Measurements from ENCODE around the gene HAGH.

HAGH gene

DNA sequence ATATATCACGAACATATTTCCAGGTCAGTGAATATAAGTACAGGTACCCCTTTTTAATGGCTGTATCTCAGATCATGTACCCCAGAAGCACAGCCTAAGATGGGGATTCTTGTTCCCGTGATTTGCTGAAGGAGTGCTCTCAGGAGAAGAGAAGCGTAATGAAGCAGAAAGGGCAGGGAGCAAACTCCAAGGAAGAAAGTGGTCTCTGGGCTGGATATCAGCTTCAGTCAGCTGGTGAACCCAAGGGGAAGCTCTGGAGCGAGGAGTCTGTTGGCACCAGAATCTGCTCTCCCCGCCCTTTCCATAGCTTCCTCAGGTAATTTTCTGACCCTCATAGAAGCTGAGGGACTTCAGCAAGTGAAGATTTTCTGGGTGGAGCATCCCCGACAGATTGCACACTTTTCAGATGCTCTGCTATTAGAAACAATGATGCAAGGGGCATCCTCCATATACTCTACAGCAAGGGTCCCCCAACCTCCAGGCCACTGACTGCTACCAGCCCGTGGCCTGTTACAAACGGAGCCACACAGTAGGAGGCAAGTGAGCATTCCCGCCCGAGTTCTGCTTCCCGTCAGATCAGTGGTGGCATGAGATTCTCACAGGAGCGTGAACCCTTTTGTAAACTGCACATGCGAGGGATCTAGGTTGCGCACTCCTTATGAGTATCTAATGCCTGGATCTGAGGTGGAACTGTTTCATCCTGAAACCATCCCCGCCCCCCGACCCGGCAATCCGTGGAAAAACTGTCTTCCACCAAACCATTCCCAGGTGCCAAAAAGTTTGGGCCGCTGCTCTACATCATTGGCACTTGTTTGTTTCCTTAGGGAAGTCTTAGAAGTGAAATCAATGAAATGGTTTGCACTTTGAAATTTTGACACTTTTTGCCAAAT, 4.8 kb upstream of the HAGH start:
- DNase-seq = no peak

DNA sequence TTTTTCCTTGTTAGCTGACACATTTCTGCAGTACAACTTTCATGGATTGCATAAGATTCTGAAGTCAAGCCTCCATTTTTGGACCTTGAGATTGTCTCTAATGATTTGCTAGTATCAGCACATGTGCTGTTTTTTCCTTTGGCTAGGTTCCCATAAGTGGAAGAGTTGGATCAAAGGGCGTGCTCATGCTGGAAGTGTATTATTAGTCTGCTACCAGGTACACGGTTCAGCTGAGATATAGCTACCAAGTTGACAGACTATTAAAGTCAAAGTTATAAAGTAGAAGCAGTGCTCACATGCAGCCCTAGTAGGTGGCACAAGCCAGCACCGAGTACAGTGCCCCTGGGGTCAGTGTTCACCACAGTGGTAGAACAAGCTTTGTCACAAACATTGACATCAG, 3.6 kb upstream of the HAGH start:
- DNase-seq = no peak

DNA sequence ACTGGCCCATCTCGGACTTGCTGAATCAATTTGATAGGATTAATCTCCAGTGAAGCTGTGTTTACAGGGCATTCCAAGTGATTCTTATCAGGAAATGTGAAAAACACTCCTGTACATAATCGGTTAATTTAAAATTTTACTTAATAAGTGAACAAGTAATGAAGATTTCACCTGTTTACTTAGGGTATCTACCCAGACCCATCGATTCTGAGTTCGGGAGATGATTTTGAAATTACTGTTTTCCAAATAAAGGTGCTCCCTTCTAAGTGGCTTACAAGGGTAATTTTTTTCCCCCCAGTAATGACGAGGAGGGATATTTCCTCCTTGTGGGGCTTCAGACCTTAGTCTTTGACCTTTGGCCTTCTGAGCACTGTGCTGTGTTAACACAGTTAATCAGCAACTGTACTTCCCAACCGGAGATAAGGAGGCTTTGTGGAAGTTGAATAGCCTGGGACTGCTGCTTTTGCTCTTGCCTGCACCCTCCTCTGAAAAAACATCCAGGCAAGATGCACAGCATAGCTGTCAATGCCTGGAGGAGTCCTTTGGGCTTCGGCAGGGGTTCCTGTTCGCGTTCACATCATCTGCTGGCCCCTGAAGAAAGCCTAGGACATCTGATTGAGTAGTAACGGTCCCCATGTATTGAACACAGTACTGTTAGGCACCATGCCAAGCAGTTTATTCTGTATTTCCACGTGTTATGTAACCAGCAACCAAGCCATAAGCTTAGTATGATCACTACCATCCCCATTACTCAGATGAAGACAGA, 2.2 kb upstream of the HAGH start:
- no peak for DNase-seq

DNA sequence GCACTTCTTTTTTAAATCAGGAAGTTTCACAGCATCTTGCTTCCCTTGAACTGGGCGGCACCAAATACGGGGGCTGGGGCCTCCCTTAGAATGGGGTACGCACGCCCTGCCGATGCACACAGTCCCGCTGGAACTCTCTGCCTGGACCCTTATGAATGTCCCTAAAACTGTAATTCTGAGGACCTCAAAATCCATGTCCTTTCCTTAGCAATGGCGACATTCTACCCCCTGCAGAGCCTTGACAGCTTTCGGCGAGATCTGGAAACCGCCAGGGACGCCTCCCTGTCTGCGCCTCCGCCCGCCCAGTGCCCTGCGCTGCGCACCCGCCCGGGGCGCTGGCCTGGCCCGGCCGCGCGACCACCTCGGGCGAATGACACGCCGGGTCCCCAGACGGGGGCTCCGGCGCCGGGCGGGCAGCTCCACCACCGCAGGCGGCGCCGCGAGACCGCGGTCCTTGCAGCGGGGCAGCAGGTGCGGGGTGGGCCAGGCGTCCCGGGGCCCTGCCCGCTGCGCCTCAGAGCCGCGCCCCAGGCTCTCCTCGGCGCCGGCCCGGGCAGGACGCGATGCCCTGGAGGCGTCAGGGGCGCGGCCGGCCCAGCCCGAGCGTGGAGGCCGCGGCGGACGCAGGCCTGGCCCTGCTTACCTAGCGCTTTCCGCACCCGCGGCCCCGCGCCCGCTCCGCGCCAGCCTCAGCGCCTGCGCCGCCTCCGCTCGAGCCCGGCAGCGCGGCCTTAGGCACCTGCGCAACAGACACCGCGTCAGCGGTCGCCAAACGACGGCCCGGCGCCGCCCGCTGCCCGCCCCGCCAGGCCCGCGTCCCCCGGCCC, 548 bp downstream of the HAGH start:
- DNase-seq = no peak

DNA sequence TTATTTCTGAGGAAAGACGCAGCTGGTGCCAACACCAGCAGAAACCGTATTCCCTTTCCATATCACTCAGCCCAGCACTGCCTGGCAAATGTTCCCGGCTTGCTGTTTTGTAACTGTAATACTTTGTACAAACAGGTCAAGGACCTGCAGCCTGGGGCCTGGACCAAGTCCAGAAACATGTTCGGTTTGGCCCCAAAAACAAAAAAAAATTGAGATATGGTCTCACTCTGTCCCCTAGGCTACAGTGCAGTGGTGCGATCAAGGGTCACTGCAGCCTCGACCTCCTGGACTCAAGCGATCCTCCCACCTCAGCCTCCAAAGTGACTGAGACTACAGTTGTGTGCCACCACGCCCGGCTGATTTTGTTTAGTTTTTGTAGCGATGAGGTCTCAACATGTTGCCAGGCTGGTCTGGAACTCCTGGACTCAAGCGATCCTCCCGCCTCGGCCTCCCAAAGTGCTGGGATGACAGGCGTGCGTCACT, 1.2 kb downstream of the HAGH start:
- no peak for DNase-seq

DNA sequence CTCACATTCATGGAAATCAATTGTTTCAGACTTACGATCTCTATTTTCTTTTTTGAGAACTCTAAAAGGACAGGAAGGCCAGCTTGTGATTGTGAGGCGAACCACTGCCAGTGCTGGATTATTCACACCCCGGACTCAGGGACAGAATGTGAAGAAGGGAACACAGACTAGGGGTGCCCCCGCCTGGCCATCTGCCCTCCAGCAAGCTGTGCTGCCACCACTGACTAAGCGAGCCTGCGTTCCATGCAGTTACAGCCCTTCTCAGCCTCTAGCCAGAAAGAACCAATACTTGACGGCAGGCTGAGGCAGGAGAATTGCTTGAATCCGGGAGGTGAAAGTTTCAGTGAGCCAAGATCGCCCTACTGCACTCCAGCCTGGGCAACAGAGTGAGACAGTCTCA, 2.8 kb downstream of the HAGH start:
- DNase-seq = peak; percentile 11

DNA sequence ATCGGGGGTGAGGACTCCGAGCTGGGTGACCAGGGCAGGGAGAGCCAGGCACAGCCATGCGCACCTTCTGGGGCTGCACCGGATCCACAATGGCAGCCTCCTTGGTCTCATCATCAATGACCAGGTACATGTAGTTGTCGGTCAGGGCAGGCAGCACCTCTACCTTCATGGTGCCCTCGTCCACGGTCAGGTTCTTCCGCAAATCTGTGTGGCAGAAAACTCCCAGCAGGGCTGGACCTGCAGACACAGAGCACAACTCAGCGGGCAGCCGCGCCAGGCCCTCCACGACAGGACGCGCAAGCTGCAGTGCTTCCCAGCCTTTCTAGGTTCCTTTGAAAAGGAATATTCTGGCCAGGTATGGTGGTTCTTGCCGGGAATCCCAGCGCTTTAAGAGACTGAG, 3.8 kb downstream of the HAGH start:
- DNase-seq = no peak

DNA sequence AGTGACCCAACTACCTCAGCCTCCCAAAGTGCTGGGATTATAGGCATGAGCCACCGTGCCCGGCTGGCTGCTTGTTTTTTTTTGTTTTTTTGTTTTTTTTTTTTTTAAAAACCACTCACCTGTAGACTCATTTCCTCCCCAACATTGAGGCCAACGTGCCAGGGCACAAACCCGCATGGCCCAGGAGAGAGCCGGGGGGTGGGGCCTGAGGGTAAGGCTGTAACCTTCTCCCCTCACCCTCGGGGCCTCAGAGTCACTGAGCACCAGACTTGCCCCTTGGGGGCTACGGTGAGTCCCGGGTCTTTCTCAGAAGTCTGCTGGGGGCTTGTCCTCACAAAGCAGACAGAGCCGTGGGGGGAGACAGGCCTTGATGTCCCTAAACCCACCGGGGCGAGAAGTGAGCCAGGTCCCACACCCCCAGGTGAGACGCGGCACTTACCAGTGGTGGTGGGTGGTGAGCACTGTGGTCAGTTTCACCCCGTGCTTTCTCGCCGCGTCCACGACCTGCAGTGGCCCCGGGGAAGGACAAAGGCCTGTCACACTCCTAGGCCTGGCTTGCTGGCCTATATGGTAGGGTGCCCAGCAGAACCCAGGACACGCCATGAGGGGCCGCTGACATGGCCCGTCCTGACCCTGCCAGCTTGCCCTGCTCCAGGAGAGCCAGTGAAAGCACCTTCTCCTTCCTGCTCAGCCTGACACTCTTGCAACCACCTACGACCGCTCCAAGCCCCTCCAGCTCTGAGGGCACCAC, 4.6 kb downstream of the HAGH start:
- DNase-seq = no peak

DNA sequence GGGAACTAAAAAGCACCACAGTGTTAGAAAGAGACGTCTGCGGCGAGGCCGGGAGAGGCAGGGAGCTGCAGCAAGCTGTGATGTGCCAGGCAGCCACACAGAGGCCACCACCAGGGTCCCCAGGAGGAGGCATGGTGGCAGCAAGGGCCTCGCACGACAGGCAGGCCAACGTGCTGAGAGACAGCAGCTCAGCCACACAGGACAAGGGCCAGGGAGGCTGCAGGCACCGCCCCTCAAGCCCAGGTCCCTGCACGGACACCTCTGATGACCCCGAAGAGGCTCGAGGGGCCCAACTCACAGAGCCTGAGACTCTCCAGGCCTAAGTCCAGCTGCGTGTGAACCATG, 5.7 kb downstream of the HAGH start:
- DNase-seq = no peak

DNA sequence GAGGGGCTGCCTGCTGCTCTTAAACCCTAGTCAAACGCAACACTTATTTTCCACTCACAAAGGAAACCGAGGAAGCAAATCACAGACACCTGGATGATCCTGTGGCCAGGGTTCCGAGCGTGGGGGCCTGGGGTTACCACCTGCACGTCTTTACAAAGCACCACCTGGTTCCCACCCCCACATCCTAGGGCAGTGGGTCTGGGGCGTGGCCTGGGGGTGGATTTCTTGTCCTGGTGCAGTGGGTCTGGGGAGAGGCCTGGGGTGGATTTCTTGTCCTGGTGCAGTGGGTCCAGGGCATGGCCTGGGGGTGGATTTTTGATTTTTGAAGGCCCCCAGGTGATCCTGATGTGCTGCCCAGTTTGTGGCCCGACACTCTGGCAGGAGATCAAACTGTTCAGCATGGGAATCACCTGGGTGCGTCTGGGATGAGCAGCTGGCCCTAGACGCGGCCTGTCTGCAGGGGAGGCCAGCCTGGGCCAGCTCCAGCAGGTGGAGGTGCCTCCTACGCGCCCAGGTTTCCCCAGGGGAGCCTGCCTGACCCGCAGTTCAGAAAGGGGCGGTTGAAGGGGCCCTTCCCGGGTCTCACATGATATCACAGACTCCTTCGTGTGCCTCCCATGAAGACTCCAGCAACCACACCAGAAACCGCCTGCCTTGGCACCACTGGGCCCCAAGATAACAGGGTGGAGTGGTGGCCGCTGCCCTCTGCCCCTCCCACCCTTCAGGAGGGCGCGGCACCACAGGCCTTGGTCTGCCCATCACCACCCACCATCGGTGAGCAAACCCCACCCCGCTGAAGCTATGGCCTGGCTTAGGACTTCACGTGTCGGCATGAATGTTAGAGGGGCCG, 6.3 kb downstream of the HAGH start:
- DNase-seq = no peak

DNA sequence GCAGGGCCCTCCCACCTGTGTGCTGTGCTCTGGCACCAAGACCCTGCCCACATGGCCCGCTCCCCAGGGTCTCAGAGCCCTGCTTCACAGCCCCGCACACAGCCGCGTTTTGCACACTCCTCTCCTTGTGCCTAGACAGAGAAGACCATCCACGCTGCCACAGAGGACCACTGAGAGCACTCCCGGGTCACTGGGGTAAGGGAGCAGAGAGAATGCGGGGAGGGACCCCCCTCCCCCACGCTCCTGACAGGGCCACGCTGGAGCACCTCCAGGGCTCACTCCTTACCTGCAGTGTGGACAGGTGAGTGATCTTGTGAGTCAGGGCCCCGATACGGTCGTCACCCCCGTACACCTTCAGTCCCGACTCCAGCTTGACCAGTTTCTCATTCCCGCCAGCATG, 7.0 kb downstream of the HAGH start:
- DNase-seq = no peak

DNA sequence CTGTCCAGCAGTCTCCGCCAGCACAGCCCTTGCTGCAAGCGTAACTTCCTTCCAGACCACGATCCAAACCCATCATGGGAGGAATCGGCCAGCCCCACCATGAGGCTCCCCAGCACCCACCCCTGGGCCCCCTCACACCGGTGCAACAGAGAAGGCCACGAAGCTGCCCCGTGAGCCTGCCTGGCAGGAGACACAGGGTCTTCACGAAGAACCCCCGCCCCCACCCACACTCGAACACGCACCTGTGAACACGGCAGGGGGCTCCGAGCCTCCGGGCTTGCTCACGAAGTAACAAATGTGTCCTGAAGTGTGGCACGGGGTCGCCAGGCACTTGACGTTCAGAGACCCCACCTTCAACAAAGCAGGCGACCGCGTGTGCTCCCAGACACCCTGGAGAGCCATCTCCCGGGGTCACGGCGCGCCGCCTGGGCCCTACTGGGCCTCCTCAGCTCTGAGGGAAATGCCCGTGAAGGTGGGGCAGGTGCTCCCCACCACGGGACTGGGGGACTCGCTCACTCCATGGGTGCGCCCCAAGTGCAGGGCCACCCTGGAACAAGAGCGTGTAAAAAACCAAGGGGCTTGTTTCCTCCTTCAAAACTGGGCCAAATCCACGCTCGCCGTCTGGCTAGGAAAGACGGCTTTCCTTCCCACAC, 7.6 kb downstream of the HAGH start:
- no peak for DNase-seq

DNA sequence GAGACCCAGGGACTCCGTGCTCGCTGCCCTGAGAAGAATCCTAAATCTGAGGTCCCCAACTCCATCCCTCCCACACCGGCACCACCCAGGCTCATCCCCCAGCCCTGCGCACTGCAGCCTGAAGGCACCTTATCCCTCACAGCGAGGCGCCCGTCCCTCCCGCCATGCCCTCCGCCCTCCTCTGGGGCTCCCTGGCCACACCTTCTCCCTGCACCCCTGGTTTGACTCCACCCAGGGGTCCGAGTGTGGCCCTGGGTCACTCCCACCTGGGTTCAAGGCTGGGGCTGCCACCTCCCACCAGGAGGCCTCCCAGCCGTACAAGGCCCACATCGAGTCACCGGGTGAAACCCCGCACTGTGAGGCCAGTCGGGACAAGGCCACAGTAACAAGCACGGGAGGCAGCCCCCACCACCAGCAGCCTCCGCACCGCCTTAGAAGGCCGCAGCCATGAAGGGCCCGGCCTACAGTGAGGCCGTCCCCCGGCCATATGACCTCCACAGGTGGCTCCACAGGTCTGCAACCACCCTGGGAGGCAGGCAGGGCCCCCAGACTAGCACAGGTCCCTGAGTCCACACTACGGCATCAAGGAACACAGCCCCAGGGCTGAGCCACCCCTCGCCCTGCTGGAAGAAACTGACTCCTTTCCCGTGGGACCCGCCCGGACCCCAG, 8.3 kb downstream of the HAGH start:
- DNase-seq = no peak

DNA sequence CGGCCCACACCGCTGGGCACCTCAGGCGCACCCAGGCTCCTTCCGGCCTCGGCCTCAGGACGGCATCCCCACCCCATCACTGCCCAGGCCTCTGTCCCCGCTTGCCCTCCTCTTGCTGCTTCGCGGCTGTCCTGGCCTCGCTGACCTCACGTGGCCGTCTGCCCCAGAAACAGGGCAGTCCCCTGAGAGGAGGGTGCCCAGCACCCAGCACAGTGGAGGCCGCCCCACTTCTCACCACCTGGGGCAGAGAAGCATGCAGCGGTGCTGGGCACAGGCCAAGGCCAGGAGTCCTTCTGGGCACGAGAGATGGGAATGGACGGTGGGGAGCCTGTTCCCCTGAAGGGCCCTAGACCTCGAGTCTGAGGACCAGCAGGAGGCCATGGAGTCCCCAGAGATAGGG, 8.9 kb downstream of the HAGH start:
- no peak for DNase-seq

DNA sequence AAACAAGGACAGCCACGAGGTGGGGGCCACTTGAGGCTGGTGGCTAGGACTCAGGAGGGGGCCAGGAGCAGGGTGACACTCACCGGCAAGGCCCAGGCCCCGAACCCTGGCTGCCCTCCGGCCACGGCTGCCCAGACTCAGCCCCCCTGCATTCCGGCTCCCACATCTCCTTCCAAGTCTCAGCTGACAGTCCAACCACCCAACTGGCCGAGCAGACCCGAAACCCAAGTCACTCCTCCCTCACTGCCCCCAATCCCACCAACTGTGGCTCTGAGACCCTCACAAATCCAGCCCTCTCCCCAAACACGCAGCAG, 9.4 kb downstream of the HAGH start:
- no peak for DNase-seq

DNA sequence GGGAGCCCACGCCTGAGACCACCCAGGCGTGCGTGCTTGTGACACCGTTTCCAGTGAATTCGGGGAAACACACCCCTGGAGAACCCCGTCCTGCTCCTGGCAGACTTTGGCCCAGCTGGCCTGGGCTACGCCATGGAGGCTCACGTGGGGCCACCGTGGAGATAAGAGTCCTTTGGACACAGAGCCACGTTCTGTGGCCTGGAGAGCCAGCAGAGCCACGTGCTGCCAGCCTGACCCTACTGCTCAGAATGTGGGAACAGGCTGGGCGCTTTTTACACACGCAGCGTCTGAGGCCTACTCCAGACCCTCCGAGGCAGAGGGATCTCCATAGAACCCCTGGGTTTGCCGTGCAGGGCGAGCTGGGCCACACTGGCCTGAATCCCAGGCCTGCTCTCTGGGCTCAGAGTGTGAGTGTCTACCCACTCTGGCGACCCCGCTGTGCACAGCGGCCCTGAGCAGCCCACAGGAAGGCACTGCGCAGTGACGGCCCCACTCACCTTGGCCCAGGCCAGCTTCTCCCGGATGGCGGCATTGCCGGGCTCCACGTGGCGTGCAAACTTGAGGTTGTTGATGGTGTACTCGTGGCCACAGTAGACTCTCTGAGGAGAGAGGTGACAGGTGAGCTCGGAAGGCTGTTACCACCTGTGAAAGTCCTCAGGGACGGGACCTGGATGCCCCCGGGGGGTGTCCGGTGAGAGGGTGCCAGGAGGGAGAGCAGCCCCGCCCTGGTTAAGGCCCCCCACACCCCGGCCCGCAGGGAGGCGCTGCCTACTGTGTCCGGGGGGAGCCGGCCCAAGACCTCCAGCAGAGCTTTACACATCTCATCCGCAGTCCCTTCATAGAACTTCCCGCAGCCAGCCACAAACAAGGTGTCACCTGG, 10.0 kb downstream of the HAGH start:
- DNase-seq = no peak

DNA sequence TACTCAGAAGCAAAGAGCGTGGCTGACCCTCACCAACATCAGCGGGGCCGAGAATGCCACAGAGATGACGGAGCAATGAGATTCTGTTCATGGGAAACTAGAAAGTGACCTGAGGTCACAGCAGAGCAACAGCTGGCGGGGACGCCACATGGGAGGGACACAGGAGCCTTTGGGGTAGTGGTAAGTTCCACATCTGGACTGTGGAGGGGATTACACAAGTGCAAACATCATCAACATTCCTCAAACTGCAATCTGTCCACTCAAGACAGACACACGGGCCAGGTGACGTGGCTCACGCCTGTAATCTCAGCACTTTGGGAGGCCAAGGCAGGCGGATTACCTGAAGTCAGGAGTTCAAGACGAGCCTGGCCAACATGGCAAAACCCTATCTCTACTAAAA, 11.2 kb downstream of the HAGH start:
- DNase-seq = no peak

DNA sequence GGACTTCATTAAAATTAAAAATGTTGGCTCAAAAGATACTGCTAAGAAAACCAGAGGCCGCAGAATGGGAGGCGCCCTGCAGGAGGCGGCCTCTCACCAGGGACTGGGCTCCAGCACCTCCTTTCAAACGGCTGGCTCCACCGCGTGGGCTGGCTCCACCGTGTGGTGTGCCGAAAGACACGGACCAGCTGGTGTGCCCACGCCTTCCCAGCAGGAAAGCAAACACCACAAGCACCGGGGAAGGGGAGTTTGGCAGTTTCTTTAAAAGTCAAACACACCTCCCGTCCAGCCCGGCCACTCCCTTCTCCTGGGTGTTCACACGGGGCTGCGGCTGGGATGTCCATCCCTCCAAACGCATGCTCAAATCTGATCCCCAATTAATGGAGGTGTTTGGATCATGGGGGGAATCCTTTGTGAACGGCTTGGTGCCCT, 13.9 kb downstream of the HAGH start:
- peak; percentile 48 for DNase-seq

DNA sequence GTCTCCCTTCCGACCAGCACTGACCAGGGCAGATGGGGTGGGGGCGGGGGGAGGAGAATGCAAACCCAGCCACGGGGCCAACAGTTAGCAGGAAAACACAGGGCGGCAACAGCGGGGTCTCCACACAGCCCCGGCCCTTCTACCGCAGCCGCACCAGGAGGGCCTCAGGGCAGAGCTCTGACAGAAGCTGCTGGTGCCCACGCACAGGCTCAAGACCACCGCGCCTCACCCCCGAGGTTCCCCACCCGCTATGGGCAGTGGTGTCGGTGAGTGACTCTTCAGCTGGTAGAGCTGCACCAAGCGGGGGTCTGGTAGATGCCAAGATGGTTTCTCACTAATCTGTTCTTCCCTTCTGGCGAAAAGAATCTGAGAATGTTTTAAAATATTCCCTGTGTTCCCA, 16.1 kb downstream of the HAGH start:
- no peak for DNase-seq
